HCT116 (cell line): ENCODE measurements around the gene FGG. TPM values are rescaled to one million over a fixed set of nuclear protein-coding genes. Genes with fewer than 3 reads are reported as not detected.

Source experiments
- ATAC-seq: fragments of 200-7000 bp; cut with Tn5 transposase; 2 replicates; pipeline ENCODE4 v1.9.1; 2020; ENCODE audit warnings: mild to moderate bottlenecking, moderate library complexity
- BruUV-seq: library from RNA; stranded (reverse); fragments of 400-500 nt; replicated peaks from 2 replicates; lab custom pipeline; 2021; lab: Mats Ljungman, UMichigan
- CTCF ChIA-PET: fragments of 300-600 bp; sonication (Branson Sonifier 250); formaldehyde crosslinking; loops from one replicate; lab custom pipeline; 2021; ENCODE audit warnings: antibody characterized with exemption; lab: Charles Lee
- POLR2A ChIA-PET: fragments of 300-600, 350-600 bp; sonication (Branson Sonifier 250); formaldehyde crosslinking; loops from one replicate; lab custom pipeline; 2021; ENCODE audit warnings: antibody characterized with exemption; lab: Charles Lee
- RAD21 ChIA-PET, 2 experiments: fragments of 300-600 bp; sonication (Branson Sonifier 250); formaldehyde crosslinking; loops; one replicate each; lab custom pipeline; 2023; ENCODE audit warnings: low total read pairs in 2 of 2; ENCODE audit not compliant: uncharacterized antibody in 2 of 2, unreplicated experiment in 2 of 2, low non-redundant PET in 1 of 2; lab: Charles Lee
- DNase-seq: peaks from one replicate; pipeline ENCODE4 v3.0.0-alpha.2; 2010; ENCODE audit warnings: low read depth, low spot score
- H2AFZ ChIP-seq: fragments of 200-600 bp; shearing (Covaris generic), sonication (generic); 2 replicates; pipeline ENCODE4 v1.6.1; 2017; ENCODE audit warnings: low read depth, mixed run types, mixed read lengths, antibody characterized with exemption, low read length; ENCODE audit not compliant: poor library complexity, severe bottlenecking
- H3K27ac ChIP-seq: 2 replicates; pipeline ENCODE4 v1.5.1; 2012; ENCODE audit warnings: low read depth, low read length
- H3K27me3 ChIP-seq: fragments of 200-600 bp; sonication (generic); 2 replicates; pipeline ENCODE4 v1.6.1; 2016; ENCODE audit warnings: mixed run types, low read length, mixed read lengths; ENCODE audit not compliant: insufficient read depth
- H3K36me3 ChIP-seq, 2 experiments: fragments of 200-500 bp in 1 of 2; fragments of 200-600 bp in 1 of 2; sonication (Bioruptor generic) in 1 of 2; sonication (generic) in 1 of 2; 2 replicates each; pipeline versions ENCODE4 v1.5.1 to v1.6.1; 2014 to 2016; ENCODE audit warnings: low read length in 2 of 2, inconsistent platforms in 1 of 2, mixed read lengths in 1 of 2, mixed run types in 1 of 2; ENCODE audit not compliant: insufficient read depth in 2 of 2, control insufficient read depth in 1 of 2
- H3K4me1 ChIP-seq, 2 experiments: fragments of 200-600 bp in 1 of 2; sonication (generic) in 1 of 2; 2 replicates each; pipeline versions ENCODE4 v1.5.1 to v1.6.1; 2012 to 2017; ENCODE audit warnings: low read length in 2 of 2, inconsistent platforms in 1 of 2, mild to moderate bottlenecking in 1 of 2, mixed read lengths in 1 of 2, mixed run types in 1 of 2, moderate library complexity in 1 of 2; ENCODE audit not compliant: insufficient read depth in 2 of 2, control insufficient read depth in 1 of 2
- H3K4me2 ChIP-seq: fragments of 200-600 bp; sonication (generic); 2 replicates; pipeline ENCODE4 v1.6.1; 2017; ENCODE audit warnings: mixed run types, low read length, mixed read lengths
- H3K4me3 ChIP-seq, 2 experiments: fragments of 200-600 bp in 1 of 2; sonication (generic) in 1 of 2; replicated peaks in 1 of 2; 2 replicates each; pipeline ENCODE4 v1.5.1; 2011 to 2016; ENCODE audit warnings: low read length in 2 of 2, control low read depth in 1 of 2, low read depth in 1 of 2, mild to moderate bottlenecking in 1 of 2, mixed read lengths in 1 of 2, mixed run types in 1 of 2
- H3K79me2 ChIP-seq: fragments of 200-600 bp; sonication (generic); 2 replicates; pipeline ENCODE4 v1.6.1; 2017; ENCODE audit warnings: mild to moderate bottlenecking, mixed run types, low read length, moderate library complexity, mixed read lengths; ENCODE audit not compliant: insufficient read depth
- H3K9ac ChIP-seq: fragments of 200-600 bp; sonication (generic); 2 replicates; pipeline ENCODE4 v1.6.1; 2016; ENCODE audit warnings: low read length, mixed read lengths
- H3K9me2 ChIP-seq: fragments of 200-600 bp; sonication (generic), shearing (Covaris generic); 2 replicates; pipeline ENCODE4 v1.6.1; 2017; ENCODE audit warnings: mixed run types, mild to moderate bottlenecking, moderate library complexity; ENCODE audit not compliant: insufficient read depth
- H3K9me3 ChIP-seq, 2 experiments: fragments of 200-500 bp in 1 of 2; fragments of 200-600 bp in 1 of 2; sonication (Bioruptor generic) in 1 of 2; sonication (generic) in 1 of 2; 2 replicates each; pipeline ENCODE4 v1.6.1; 2014 to 2017; ENCODE audit warnings: low read length in 2 of 2, mixed read lengths in 2 of 2, inconsistent platforms in 1 of 2, low read depth in 1 of 2, mild to moderate bottlenecking in 1 of 2, mixed run types in 1 of 2, moderate library complexity in 1 of 2; ENCODE audit not compliant: control insufficient read depth in 1 of 2, insufficient read depth in 1 of 2
- H4K20me1 ChIP-seq: fragments of 200-600 bp; sonication (generic), shearing (Covaris generic); 2 replicates; pipeline ENCODE4 v1.6.1; 2017; ENCODE audit warnings: mixed run types, mild to moderate bottlenecking, moderate library complexity; ENCODE audit not compliant: insufficient read depth
- ATF3 ChIP-seq: IDR thresholded peaks from 2 replicates; pipeline ENCODE4 v1.6.1; 2012
- FOSL1 ChIP-seq: IDR thresholded peaks from 2 replicates; pipeline ENCODE4 v1.6.1; 2012; ENCODE audit warnings: low read depth
- SIN3A ChIP-seq: IDR thresholded peaks from 2 replicates; pipeline ENCODE4 v1.6.1; 2012; ENCODE audit warnings: low read depth
- ZFX ChIP-seq: fragments of 450-650 bp; IDR thresholded peaks from 2 replicates; pipeline ENCODE4 v1.6.1; 2017
- intact Hi-C: fragments of 100-400 bp; cut with micrococcal nuclease; formaldehyde crosslinking; loops from 2 replicates; pipeline ENCODE4 v1.10.0; 2022
- total RNA-seq: library from RNA; stranded (reverse); gene quantifications from one replicate; pipeline ENCODE4 v1.2.1, GENCODE V29; 2021; ENCODE audit not compliant: unreplicated experiment

The FGG gene
- total RNA-seq, 1 experiment from 2014 or later: 2.7 TPM

GRCh38 chr4:154603033-154603943 lies 9.2 kb downstream of the FGG start (continued):
- no peak for TF ChIP-seq ATF3
- TF ChIP-seq SIN3A: no peak

GRCh38 chr4:154602404-154603020 lies 9.9 kb downstream of the FGG start:
- H3K9me2 ChIP-seq: peaks cover 3% of the 10 kb centered on the region; the same call in 1 of the 2 replicates
- no peak overlapping the region for H3K27ac ChIP-seq
- H3K9ac ChIP-seq: no peak overlapping the region
- H3K9me3 ChIP-seq: no peaks in the 10 kb centered on the region
- intact Hi-C loops: no loop called here
- H3K36me3 ChIP-seq: no peaks in the 10 kb centered on the region
- H3K27me3 ChIP-seq: no peaks in the 10 kb centered on the region
- no peaks in the 10 kb centered on the region for H3K79me2 ChIP-seq
- no peak for TF ChIP-seq ZFX
- TF ChIP-seq FOSL1: peak; percentile 38; the same call in 1 of the 2 replicates
- DNase-seq (no peak), ATAC-seq (peak; percentile 36)
- H3K4me1 ChIP-seq: peaks cover 3 to 11% of the 10 kb centered on the region in 2 experiments; a peak in 3 of 4 replicates
- BruUV-seq: no TSS peak
- RAD21 ChIA-PET: no interaction called here
- POLR2A ChIA-PET: interaction anchor here (1.1 to 1.4 kb wide), 2 partner anchors 8 to 9 kb away, joined by 3 read pairs; no protein-coding TSS in a partner anchor
- peak overlapping the region; percentile 16 for H2AFZ ChIP-seq
- CTCF ChIA-PET: interaction anchor here (2.5 kb wide), 1 partner anchor 16 kb away, joined by 17 read pairs; no protein-coding TSS in a partner anchor
- H3K4me3 ChIP-seq: no peak overlapping the region
- H4K20me1 ChIP-seq: no peaks in the 10 kb centered on the region
- H3K4me2 ChIP-seq: peak overlapping the region; percentile 44; the same call in 1 of the 2 replicates
